UCSD-AML1 (cell line): ENCODE measurements around the gene PDZD2.

Source experiments
- DNase-seq: peaks from one replicate; lab custom pipeline; 2025; ENCODE audit not compliant: unreplicated experiment; lab: John Stamatoyannopoulos, UW

Gene PDZD2

GRCh38 chr5:32156635-32157034, 517.7 kb downstream of the PDZD2 start:
- DNase-seq = no peak

GRCh38 chr5:32157078-32157477, 518.1 kb downstream of the PDZD2 start:
- DNase-seq = no peak

- DNase-seq = no peak
These were observed 519.7 kb downstream of the PDZD2 start for GRCh38 chr5:32158679-32158975.

- DNase-seq = no peak
These were observed 520.6 kb downstream of the PDZD2 start for GRCh38 chr5:32159328-32160072.

- DNase-seq = no peak
These were observed 521.3 kb downstream of the PDZD2 start for GRCh38 chr5:32160228-32160627.
